NCI-H1092 treated with DMSO at 0.1 percent for 48 hours (cell line): ENCODE measurements around the gene ZIC4.
A peak's percentile ranks its signal among the peaks of the same experiment; 100 is the strongest.

Source experiments
- DNase-seq: peaks from one replicate; lab custom pipeline; 2025; lab: John Stamatoyannopoulos, UW

ZIC4 gene

DNA sequence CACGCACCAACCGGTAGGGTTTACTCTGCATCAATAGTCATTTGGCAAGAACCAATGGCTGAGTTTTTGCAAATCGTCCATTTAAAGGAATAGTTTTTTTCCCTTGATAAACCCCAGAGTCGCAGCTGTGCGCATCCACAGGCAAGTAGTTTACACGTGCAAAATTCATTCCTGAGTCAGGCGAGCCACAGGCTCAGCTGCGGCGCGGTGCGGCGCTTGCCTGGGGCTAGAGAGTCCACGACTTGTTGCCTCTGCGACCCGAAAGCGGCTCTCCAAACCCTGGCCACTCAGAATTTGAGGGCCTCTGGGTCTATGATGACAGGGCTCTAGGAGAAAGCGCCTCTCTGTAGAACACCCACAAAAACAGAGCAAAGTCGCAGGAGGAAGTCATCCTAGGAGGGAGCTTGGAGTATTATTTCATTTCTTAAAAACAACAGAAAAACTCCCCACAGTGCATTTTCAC is 36.7 kb downstream of the ZIC4 start:
- DNase-seq: no peak

DNA sequence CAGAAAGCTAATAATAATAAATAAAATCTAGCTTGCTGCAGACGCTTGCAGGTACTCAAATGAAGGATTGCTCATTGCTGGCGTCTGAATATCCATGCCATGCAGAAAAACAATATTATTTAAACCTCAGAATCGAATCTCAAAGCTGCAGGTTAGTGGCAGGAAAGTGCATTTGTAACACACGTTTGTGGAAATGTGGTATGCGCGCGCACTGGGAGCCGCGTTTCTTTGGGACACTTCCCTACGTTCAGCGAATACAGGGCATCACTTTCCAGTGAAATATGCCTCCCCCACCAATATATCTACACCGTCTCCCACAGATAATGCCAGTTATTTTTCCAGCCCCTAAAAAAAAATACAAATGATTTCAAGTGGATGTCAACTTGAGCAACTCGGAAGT is 37.1 kb downstream of the ZIC4 start:
- DNase-seq: no peak

DNA sequence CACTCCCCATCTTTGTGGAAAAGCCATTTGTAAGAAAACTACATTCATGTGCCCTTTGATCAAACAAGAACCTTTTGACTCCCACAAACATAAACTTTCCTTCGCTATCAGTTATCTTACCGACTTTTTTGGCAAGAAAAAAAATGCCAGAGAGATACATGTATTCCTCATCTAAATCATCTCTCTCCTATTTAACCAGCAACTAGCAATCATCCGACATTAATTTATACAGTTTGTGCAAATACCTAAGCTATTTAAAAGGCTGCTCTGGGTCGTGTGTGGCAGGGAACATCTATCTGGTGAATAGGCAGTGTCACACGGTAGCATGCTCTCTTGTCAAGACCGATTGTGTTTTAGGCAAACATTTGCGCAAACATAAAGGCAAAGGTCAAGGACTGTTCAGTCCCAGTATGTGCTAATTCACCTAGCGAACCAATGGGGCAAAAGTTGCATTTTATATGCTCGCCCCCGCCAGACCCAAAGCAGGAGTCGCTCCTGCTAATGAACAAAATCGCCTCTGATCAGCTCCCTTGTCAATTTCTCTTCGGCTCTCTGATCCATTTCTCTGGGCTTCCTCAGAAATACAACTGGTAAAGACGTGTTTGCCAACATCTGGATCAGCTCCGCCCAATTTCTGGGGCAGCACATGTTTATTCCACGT is 37.7 kb downstream of the ZIC4 start:
- DNase-seq: no peak

DNA sequence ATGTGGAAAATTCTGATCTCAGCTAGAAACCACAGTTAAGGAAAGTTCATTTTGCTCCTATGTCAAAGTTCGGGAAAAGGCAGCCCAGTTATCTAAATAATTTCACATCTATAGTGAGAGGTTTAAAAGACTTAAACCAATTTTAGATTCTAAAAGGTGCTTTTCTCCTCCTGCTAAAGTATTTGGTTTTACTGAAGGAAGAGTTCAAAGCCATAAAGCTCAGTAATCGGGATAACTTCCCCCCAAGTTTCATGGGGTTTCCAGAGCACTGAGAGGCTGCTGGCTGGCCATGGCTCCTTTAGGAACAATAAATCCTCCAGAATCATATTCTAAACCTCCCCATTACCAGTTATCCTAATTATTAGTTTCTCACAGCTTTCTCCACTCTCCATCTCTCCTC is 38.2 kb downstream of the ZIC4 start:
- DNase-seq: no peak

DNA sequence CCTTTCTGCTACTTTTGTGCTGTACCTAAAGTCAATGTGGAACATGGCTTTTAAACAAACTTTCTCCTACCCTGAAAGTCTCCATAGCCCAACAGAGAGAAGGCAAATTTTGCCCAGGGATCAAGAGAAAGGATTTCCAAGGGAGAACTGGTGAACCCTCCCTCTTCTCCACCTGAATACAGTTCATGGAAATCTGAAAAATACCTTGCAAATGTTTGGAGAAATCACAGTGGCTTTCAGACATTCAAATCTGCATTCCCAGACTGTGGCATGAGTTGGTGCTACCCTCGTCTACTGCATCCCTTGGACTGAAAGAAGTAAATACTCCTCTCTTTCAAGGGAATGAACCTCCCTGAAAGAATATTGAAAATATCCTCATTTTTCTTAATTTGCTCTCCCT is 38.7 kb downstream of the ZIC4 start:
- no peak for DNase-seq

DNA sequence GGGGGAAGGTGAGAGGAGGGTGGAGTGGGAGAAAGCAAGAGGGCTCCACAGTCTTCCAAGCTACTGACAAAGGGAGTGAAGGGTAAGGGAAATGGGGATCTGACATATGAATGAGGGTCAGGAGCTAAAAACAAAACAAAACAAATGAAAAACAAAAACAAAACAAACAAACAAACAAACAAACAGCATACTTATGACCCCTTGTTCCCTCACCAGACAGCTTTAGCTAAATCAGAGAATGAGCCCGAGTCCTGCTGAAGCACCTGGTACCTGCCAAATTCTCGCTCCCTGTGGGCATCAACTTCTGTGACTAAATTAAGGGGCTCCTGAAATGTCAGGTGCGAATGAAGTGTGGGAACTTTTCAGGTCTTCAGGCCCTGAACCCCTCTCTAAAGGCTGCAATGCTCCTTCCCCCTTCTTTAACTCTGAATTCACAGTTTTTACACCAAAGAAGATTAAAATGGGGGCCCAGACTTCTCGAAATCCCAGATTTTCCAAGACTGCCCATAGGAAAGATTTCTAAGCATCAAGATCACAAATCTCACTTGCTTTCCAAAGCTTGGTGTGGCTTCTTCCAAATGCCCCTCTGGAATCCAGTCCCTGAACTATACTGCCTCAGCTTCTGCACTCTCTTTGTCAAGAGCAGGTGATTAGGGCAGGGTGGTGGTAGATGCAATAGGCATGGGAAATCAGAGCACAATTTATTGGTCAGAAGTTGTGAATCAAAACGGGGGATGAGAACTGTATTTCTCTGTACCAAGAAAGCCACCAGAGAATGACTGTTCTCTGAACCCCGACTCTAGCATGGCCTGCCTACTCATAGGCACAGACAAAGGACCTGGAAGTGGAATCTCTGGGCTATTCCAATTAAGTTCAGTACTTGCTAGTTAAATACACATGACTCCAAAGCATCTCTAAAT is 40.9 kb downstream of the ZIC4 start:
- DNase-seq: no peak

DNA sequence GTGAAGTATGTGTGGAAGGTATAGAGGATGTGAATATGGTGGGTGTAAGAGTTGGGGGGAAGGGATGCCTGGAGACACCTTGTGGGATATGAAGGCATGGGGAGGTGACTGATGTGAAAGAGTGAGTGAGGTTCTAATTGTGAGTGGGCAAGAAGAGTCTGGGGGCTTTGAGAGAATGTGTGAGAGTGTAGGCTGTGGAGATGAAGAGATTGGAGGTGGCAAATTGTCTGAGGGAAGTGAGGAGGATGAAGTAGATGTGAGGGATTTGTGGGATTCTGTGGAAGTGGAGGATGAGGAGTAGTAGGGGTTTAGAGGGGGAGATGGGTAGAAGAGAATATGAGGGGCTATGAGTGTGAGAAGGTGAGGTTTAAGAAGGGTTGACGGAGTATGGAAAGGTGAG is 41.6 kb downstream of the ZIC4 start:
- no peak for DNase-seq

DNA sequence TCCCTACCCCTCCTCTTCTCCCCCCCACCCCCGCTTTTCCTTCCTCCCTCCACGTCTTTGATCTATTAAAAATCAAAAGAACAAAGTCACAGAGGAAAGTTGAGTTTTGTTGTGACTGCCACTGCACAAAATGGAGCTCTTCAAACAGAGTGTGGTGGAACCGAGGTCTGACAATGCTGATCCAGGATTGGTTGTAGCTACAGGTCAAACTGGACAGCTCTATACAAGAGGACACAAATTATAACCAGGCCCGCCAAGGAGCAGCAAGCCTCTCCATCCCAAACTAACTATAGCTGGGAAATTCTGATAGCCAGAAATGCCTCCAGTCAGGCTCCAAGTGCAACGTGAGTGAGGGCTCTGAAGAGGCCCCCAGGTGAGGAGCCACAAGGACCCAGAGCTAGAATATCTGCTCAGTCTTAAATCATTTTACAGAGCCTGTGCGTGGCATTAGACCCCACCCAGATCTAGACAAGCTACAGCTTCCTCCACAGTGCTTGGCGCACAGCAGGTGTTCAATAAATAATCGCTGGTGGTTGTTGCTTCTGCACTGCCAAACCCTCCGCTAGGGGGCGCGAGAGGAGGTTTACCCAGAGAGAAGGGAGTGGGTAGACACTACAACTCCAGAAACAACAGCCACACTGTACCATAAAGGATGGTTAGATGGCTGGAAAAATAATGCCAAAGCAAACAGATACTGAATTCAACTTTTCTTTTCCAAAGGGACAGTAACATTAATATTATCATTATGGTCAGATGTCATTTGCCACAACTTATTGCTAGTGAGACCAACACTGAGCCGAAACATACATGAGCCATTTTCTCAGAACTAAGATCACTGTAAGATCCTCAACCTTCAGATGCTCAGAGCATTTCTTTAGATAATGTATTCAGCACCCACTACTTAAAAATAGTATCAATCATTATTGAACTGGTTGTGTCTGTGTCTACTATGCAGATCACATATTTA is 44.6 kb downstream of the ZIC4 start:
- no peak for DNase-seq

DNA sequence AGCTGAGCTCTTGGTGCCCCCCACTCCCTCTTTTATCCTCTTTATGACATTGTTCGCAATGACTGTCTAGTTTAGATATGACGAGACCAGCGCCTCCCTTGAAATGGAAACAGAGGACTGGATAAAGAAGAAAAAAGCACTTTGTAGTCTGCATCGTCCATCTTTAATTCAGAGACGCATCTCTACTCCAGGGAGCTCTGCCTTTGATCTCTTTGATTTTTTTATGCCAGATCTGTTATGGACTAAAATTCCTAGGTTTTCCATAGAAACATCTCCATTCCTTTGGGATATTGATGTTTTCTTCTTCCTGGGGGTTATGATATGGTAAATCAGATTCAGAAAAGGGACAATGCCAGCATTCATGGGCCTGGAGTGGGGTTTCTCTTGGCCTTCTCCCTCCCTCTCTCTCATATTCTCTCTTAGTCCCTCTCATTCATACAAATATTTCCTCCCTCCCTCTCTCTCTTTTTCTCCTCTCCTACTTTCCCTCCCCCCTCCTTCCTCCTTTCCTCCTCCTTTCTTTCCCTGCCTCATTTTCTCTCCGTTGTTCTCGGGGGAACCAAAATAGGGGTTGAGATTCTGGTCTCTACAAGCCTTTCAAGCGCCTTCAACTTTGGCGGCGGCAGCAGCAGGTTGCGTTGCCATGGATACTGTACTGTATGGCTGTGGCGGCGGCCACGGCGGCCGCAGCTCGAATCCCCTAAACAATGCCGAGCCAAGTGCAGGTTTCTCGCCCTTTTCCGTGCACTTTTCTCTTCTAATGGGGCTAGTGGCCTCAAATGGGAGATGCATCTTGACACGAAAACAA is 45.5 kb downstream of the ZIC4 start:
- DNase-seq: peak; percentile 11

DNA sequence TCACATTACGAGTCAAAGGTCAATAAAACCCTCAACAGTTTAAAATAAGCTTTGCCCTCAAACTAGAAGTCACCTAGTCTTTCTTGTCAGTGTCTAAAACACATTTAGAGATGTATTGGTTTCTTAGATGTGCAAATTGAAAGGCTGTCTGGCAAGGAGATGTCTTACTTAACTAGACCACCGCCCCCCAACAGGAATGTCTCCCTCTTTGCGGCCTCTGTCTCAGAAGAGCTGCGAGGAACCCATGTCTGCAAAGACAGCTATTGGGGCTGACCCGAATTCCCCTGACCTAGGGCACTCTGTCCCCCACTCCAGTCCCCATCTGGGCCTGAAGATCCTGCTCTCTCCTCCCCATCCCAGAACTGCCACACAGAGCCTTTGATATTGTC is 46.3 kb downstream of the ZIC4 start:
- no peak for DNase-seq

DNA sequence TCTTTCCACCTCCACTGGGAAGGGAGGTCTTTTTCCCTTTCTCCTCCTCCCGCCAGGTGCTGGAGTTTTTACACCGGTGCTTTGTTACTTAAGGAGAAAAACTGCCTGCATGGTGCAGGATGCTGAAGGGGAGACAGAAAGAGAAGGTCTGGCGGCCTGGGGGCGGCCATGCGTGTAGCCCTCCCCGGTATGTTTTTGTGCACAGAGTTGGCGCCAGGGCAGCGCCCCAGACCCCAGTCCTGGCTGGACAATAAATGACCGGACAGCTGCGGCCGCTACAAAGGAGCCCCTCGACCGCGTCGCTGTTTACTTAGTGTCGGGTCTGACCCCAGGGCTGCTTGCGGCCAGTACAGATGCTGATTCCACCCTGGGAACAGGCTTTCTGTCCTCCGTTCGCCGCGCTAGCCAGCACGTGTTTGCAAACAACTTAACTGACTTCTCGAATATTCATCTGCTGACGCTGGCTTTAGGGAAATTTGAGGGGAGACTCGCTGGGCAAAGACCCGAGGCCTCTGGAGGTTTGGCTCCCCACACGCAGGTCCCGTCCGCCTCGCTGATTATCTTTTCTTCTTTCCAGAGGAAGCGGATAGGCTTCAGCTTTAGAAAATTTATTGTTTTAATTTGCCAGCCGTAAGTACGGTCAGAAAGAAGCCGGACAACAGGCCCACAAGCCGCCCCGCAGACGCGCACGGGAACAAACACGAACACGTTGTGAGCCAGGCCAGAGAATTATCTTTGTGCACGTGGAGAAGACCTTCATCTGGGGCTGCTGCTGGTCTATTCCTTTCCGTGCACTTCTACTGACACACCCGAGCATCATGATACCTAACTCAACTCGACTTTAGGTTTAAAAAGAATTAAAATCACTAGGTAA is 46.9 kb downstream of the ZIC4 start:
- DNase-seq: no peak

DNA sequence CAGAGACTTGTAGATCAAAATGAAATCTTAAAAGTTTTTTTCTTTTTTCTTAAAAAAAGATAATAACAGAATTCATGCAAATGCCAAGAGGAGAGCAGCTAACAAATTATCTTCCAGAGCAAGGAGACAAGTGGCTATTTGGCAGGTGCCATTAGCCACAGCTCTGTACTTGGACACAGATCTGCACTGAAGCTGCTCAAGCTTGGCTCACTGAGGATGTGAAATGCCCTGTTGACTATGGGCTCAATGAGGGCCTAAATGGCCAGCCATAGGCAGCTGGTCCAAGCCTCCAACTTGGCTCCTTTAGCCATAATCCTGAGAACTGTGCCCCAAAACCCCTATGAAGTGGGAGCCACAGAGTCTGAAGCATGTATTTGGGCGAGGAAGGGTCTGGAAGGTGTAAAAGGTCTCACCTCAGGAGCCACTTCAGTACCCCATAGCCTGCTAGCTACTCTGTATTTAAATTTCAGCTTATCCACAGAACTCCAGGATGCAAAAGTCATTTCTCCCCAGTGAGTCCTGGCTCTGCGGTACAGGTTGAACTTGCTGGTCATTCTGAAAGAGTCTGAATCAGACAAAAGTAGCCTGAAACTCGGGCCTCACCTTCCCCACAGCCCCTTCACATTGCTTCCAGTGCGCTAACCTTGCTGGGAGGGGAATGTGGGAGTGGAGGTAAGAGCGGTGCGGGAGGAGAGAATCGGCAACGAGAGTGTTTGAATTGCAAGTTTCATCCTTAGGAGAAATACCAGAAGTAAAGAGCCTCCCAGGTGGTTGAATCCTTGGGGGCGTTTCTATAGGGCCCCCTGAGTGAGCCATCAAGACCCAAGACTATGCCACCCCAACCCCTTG is 48.0 kb downstream of the ZIC4 start:
- no peak for DNase-seq

DNA sequence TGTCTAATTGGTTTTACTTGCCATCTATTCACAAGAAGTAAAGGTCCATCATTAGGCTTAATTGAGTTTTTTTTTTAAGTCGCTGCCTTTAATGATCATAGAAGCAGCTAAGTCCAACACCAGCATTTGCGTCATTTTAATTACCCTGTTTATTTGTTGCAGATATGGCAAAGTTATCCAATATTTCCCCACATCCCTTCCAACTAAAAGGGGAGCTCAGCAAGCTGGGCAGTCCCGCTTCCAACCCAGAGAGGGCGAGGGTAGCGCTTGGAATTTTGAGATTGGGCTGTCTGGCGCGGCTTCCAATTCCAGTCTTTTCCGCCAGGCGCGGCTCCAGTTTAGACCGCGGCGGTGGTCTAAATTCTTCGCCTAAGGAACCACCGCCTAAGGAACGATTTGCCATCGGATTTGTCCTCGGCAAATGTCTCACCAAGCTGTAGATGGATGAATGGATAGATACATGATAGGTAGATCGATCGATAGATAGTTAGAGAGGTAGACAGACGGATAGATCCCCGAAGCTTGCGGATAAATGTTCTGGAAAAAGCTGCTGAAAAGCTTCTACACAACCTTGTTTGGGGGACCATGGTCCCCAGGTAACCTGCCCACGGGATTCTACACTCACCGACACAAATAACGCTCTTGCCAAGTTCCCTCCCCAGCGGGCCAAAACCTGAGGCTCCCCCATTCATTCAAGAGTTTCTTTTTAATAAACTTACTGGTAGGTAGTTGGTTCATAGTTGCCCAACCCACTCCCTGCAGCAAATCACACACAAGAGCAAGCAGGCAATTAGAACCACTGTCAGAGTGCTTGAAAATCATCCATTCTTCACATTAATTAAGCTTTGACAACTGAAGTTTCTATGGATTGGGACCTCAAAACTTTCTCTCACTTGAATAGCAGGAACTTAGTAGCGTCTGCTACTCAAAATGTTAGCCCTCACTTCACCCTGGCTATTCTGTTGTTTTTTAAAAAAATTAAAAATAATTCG is 49.1 kb downstream of the ZIC4 start:
- no peak for DNase-seq

DNA sequence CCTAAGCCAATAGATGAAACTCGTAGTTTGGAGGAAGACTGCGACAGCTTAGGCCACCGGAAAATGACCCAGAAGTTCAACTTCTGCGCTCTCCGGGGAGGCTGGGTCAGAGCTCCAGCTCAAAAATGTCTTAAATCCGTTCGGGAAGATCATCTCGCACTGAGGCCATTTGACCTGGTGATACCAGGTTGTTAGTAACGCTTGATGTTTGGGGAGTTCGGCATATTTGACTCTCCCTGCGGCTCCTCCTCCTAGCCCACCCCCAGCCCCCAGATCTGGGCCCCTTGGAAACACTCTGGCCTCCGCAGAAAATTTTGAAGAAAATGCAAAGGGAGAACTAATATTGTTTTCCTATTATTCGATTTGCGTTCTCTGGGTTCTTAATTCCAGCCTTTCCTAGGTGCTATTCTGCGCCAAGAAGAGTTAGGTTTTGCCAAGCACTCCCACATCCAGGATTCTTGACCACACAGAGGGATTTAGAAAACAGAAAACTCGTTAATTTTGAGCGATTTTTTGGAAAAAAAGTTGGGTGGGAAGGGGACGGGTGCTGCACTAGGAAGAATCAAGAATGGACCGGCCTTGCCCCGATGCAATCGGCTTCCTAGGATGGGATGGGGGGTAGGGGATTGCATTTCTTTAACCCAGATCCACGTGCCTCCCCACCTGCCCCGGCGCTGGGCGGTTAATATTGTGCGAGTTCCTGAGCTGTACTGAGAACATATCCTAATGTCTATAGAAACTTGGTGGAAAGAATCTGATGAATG is 50.0 kb downstream of the ZIC4 start:
- DNase-seq: no peak

DNA sequence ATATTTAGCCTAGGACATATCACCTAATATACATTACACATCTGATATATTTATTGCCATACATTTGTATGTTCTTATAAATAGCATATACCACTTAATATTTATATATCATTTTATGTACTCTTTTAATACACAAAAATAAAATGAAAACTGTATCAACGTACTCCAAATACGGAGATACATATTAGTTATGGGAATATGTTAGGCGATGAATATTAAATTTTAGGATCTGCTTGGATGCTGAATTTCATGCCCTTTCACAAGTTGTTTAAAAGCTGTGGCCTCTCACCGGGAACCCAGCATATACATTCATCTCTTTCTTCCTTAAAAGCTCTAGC is 50.6 kb downstream of the ZIC4 start:
- DNase-seq: no peak

DNA sequence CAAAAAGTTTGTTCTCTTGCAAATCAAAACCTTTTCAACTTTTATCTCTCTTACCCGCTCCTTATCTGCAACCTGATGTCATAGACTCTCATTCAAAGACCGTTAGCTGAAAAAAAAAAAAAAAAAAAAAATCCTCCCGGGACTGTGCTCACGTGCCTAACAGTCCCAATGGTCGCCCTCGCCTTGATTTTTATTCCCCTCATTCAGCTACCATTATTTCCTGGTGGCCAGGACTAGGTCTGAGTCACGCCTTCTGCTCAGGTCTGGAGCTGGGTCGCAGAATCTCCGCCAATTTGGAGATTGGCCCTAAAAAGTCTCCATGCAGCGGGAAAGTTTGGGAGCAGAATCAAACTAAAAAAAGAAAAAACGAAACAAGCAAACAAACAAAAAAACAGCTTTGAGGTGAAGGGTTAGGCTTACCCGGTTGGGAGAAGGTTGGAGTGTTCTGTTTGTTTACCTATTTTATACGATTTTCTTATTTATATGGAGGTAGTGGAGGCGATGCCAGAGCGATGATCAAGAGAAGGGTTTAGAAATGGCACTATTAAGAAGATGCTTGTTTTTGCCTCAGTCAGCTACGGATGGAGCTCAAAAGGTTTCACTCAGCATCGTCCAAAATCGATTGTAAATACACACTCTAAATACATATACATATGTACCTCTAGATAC is 51.1 kb downstream of the ZIC4 start:
- DNase-seq: no peak

DNA sequence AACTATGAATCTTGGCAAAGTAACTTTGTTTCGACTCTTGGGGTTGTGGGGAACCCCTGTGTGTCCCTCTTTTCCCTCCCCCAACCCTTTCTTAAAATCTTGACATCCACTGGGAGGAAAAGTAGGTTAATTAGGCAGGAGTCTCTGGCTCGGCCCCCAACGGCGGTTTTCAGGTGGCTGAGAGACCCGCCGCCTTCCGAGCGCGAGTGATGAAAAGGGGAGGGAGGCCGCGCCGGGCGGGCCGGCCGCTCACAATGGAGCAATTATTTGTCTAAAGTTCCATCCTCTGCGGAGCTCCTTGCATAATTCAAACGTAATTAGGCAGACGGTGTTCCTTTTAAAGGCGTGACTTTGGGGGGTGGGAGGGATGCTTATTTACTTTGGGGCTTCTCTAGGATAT is 51.7 kb downstream of the ZIC4 start:
- no peak for DNase-seq
